OCI-LY7 (cell line): Measurements from ENCODE around the gene VAPB. TPM values are rescaled to one million over a fixed set of nuclear protein-coding genes. Genes with fewer than 3 reads are reported as not detected.

ENCODE experiments used
- BruUV-seq: library from RNA; stranded (reverse); fragments of 400-500 nt; replicated peaks from 2 replicates; lab custom pipeline; 2021; lab: Mats Ljungman, UMichigan
- CTCF ChIA-PET: fragments of 300-600 bp; sonication (Branson Sonifier 250); formaldehyde crosslinking; loops from one replicate; lab custom pipeline; 2022; ENCODE audit warnings: antibody characterized with exemption; ENCODE audit not compliant: unreplicated experiment; lab: Charles Lee
- POLR2A ChIA-PET: fragments of 300-600 bp; sonication (Branson Sonifier 250); formaldehyde crosslinking; loops from one replicate; lab custom pipeline; 2022; ENCODE audit warnings: antibody characterized with exemption; lab: Charles Lee
- DNase-seq: peaks from one replicate; pipeline ENCODE4 v3.0.0-alpha.2; 2015; ENCODE audit warnings: low spot score
- H2AFZ ChIP-seq: fragments of 200-600 bp; sonication (generic), shearing (Covaris generic); 2 replicates; pipeline ENCODE4 v1.6.1; 2014; ENCODE audit warnings: mild to moderate bottlenecking, antibody characterized with exemption, low read length, moderate library complexity
- H3K27ac ChIP-seq: fragments of 200-600 bp; sonication (generic); 2 replicates; pipeline ENCODE4 v1.5.1; 2014; ENCODE audit warnings: mixed run types, low read depth, mild to moderate bottlenecking, moderate library complexity, low read length, inconsistent platforms; ENCODE audit not compliant: poor library complexity, severe bottlenecking
- H3K36me3 ChIP-seq: fragments of 200-600 bp; sonication (generic); 2 replicates; pipeline ENCODE4 v1.6.1; 2014; ENCODE audit warnings: mild to moderate bottlenecking, antibody characterized with exemption, low read length, moderate library complexity, mixed read lengths; ENCODE audit not compliant: insufficient read depth
- H3K4me1 ChIP-seq: fragments of 200-600 bp; sonication (generic); 2 replicates; pipeline ENCODE4 v1.5.1; 2014; ENCODE audit warnings: mild to moderate bottlenecking, low read length; ENCODE audit not compliant: insufficient read depth, poor library complexity, severe bottlenecking
- H3K4me2 ChIP-seq: fragments of 200-600 bp; sonication (generic); 2 replicates; pipeline ENCODE4 v1.6.1; 2014; ENCODE audit warnings: mild to moderate bottlenecking, low read length
- H3K4me3 ChIP-seq: fragments of 200-600 bp; sonication (generic); 2 replicates; pipeline ENCODE4 v1.5.1; 2014; ENCODE audit warnings: mild to moderate bottlenecking, low read depth, low read length; ENCODE audit not compliant: poor library complexity, severe bottlenecking
- H3K79me2 ChIP-seq: fragments of 200-600 bp; sonication (generic); 2 replicates; pipeline ENCODE4 v1.6.1; 2016; ENCODE audit warnings: low read depth, mild to moderate bottlenecking, low read length, moderate library complexity, mixed read lengths; ENCODE audit not compliant: insufficient read depth
- H3K9me2 ChIP-seq: fragments of 200-600 bp; sonication (generic); 2 replicates; pipeline ENCODE4 v1.6.1; 2016; ENCODE audit warnings: mild to moderate bottlenecking, low read length, mixed read lengths; ENCODE audit not compliant: insufficient read depth
- H3K9me3 ChIP-seq: fragments of 200-600 bp; sonication (generic); 2 replicates; pipeline ENCODE4 v1.6.1; 2014; ENCODE audit warnings: mild to moderate bottlenecking, mixed run types, low read length, mixed read lengths
- H4K20me1 ChIP-seq: fragments of 200-600 bp; sonication (generic); 2 replicates; pipeline ENCODE4 v1.6.1; 2014; ENCODE audit warnings: mild to moderate bottlenecking, antibody characterized with exemption, low read length, moderate library complexity, mixed read lengths; ENCODE audit not compliant: insufficient read depth
- EZH2phosphoT487 ChIP-seq: fragments of 200-600 bp; sonication (generic); IDR thresholded peaks from 2 replicates; pipeline ENCODE4 v1.6.1; 2018; ENCODE audit warnings: low read depth, borderline replicate concordance, mild to moderate bottlenecking, mixed run types, antibody characterized with exemption, low read length, moderate library complexity, mixed read lengths
- intact Hi-C: fragments of 100-400 bp; cut with micrococcal nuclease; formaldehyde crosslinking; loops from one replicate; pipeline ENCODE4 v1.10.0; 2022; ENCODE audit not compliant: unreplicated experiment
- total RNA-seq, 2 experiments: library from RNA; depleted of rRNA in 1 of 2; stranded (reverse); fragments of >200 nt in 1 of 2; shearing (Covaris generic) in 1 of 2; gene quantifications; 2 replicates each; pipeline ENCODE4 v1.2.3, GENCODE V29; 2014 to 2022
- TF ChIP-seq, protein P1 (sequence below): fragments of 200-600 bp; sonication (generic); conservative IDR thresholded peaks from 2 replicates; pipeline ENCODE4 v1.5.1; 2014; ENCODE audit warnings: mild to moderate bottlenecking, antibody characterized with exemption, low read length, moderate library complexity, mixed read lengths

The VAPB gene
- total RNA-seq, 2 experiments from 2014 or later = 13.3 to 43.2 TPM

DNA sequence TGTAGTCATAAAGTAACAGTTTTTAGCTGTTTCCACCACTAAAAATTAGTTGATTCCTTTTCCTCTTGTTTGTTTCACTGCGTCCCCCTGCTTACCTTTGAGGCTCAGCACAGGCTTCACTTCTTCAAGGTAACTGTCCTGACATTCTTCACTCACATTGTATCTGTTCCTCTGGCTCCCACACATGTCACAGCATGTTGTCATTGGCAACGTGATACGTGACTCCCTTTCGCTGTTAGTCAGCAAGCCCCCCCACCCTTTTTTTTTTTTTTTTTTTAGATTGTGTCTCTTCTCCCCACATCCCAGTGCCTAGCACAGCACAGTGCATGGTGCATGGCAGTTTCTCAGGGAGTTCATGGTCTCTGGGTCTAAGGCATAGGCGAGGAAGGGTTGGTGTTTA lies 13.3 kb downstream of the VAPB start:
- Histone ChIP-seq H3K36me3 (peaks cover 32% of the 10 kb centered on the region), H3K4me2 (no peak overlapping the region), H4K20me1 (peaks cover 68% of the 10 kb centered on the region), H3K79me2 (peaks cover 99% of the 10 kb centered on the region), H3K4me3 (no peak overlapping the region), H3K4me1 (peaks cover 36% of the 10 kb centered on the region), H3K9me2 (no peaks in the 10 kb centered on the region), H3K9me3 (no peaks in the 10 kb centered on the region), H3K27ac (no peak overlapping the region), H2AFZ (no peak overlapping the region)
- BruUV-seq = no TSS peak
- CTCF ChIA-PET = no interaction called here
- no peak for TF ChIP-seq EZH2phosphoT487
- TF ChIP-seq, protein P1, sequence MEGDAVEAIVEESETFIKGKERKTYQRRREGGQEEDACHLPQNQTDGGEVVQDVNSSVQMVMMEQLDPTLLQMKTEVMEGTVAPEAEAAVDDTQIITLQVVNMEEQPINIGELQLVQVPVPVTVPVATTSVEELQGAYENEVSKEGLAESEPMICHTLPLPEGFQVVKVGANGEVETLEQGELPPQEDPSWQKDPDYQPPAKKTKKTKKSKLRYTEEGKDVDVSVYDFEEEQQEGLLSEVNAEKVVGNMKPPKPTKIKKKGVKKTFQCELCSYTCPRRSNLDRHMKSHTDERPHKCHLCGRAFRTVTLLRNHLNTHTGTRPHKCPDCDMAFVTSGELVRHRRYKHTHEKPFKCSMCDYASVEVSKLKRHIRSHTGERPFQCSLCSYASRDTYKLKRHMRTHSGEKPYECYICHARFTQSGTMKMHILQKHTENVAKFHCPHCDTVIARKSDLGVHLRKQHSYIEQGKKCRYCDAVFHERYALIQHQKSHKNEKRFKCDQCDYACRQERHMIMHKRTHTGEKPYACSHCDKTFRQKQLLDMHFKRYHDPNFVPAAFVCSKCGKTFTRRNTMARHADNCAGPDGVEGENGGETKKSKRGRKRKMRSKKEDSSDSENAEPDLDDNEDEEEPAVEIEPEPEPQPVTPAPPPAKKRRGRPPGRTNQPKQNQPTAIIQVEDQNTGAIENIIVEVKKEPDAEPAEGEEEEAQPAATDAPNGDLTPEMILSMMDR = no peak
- intact Hi-C loops = no loop called here
- DNase-seq = no peak
- POLR2A ChIA-PET = no interaction called here

DNA sequence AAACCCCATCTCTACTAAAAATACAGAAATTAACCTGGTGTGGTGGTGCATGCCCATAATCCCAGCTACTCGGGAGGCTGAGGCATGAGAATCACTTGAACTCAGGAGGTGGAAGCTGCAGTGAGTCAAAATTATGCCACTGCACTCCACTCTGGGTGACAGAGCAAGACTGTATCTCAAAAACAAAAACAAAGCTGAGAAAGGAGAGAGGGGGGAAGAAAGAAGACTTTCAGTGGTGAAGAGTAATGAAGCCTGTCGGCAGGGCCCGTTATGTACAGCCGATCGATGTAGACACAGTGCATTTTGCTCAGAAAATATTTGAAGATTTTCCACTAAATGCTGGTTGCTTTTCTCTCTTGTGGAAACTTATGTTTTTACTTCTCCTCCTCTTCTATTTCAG lies 13.8 kb downstream of the VAPB start:
- TF ChIP-seq, protein P1 = no peak
- no peak for TF ChIP-seq EZH2phosphoT487
- POLR2A ChIA-PET = interaction anchor here (0.6 kb wide), 1 partner anchor 1256 kb away, joined by 3 read pairs; no protein-coding TSS in a partner anchor
- no peak for DNase-seq
- peaks cover 27% of the 10 kb centered on the region for H3K36me3 ChIP-seq
- CTCF ChIA-PET = no interaction called here
- H3K79me2 ChIP-seq = peaks cover 99% of the 10 kb centered on the region
- no peak overlapping the region for H3K4me2 ChIP-seq
- intact Hi-C loops = no loop called here
- no peak overlapping the region for H3K27ac ChIP-seq
- no peak overlapping the region for H2AFZ ChIP-seq
- H4K20me1 ChIP-seq = peaks cover 63% of the 10 kb centered on the region
- H3K9me2 ChIP-seq = no peaks in the 10 kb centered on the region
- peaks cover 41% of the 10 kb centered on the region for H3K4me1 ChIP-seq
- H3K9me3 ChIP-seq = no peaks in the 10 kb centered on the region
- BruUV-seq = no TSS peak
- H3K4me3 ChIP-seq = no peak overlapping the region

DNA sequence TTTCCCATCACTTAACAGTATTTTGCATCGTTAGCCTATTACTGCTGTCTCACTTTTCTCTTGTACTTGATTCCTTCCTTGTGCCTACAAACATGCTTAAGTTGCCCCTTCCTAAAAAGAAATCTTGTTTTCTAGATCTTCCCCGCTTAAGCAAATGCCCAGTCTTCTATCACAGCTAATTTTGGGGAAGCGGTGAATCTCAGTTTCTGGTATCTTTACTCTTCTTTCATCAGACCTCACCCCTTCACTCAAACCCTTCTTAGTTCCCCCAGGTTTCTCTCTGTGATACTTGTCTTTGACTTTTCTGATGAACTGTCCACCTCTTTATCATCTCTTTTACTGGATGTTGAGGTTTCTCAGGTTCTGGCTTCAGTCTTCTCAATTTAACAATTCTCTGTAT lies 14.2 kb downstream of the VAPB start:
- Histone ChIP-seq H4K20me1 (peaks cover 59% of the 10 kb centered on the region), H3K4me2 (no peak overlapping the region), H3K27ac (no peak overlapping the region), H3K4me3 (no peak overlapping the region), H3K9me3 (no peaks in the 10 kb centered on the region), H3K79me2 (peaks cover 99% of the 10 kb centered on the region), H2AFZ (no peak overlapping the region), H3K9me2 (no peaks in the 10 kb centered on the region), H3K4me1 (peaks cover 45% of the 10 kb centered on the region), H3K36me3 (peaks cover 23% of the 10 kb centered on the region)
- no TSS peak for BruUV-seq
- TF ChIP-seq, protein P1 = no peak
- no peak for TF ChIP-seq EZH2phosphoT487
- CTCF ChIA-PET = no interaction called here
- no peak for DNase-seq
- POLR2A ChIA-PET = interaction anchor here (0.6 kb wide), 1 partner anchor 1256 kb away, joined by 3 read pairs; no protein-coding TSS in a partner anchor
- intact Hi-C loops = no loop called here
